HUES6 (cell line): ENCODE measurements around the gene CFAP92.

Source experiments
- H3K27ac ChIP-seq: 2 replicates; pipeline ENCODE4 v1.7.0; 2013; ENCODE audit warnings: low read depth, mild to moderate bottlenecking, low read length, inconsistent platforms
- H3K27me3 ChIP-seq: 2 replicates; pipeline ENCODE4 v1.6.1; 2013; ENCODE audit warnings: low read length; ENCODE audit not compliant: control insufficient read depth, insufficient read depth
- H3K36me3 ChIP-seq: 2 replicates; pipeline ENCODE4 v1.6.1; 2013; ENCODE audit warnings: low read length; ENCODE audit not compliant: control insufficient read depth, insufficient read depth
- H3K4me1 ChIP-seq: 2 replicates; pipeline ENCODE4 v1.6.1; 2013; ENCODE audit warnings: low read length; ENCODE audit not compliant: control insufficient read depth, insufficient read depth
- H3K4me3 ChIP-seq: 2 replicates; pipeline ENCODE4 v1.5.1; 2013; ENCODE audit warnings: low read depth, low read length
- H3K9ac ChIP-seq: one replicate; pipeline ENCODE4 v1.6.1; 2013; ENCODE audit warnings: mild to moderate bottlenecking, low read length
- H3K9me3 ChIP-seq: 2 replicates; pipeline ENCODE4 v1.6.1; 2013; ENCODE audit warnings: low read depth, low read length; ENCODE audit not compliant: control insufficient read depth, insufficient read depth

The CFAP92 gene

DNA sequence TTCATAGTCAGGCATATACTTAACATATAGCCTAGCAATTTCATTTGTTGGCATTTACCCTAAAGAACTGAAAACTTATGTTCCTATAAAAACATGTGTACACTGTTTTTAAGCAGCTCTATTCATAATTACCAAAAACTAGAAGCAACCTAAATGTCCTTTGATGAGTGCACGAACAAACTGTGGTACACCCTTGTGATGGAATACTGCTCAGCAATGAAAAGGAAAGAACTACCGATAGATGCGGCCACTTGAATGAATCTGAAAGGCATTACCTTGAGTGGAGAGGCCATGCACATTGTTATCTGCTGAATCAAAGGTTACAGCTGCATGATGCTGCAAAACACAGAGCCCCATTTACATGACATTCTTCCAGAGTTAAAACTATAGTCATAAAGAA is 44.7 kb downstream of the CFAP92 start:
- no peaks in the 10 kb centered on the region for H3K4me1 ChIP-seq
- no peak overlapping the region for H3K4me3 ChIP-seq
- no peak overlapping the region for H3K27ac ChIP-seq
- H3K9me3 ChIP-seq: peaks cover 3% of the 10 kb centered on the region; the same call in 1 of the 2 replicates
- no peaks in the 10 kb centered on the region for H3K36me3 ChIP-seq
- no peaks in the 10 kb centered on the region for H3K27me3 ChIP-seq
- H3K9ac ChIP-seq: no peak overlapping the region

DNA sequence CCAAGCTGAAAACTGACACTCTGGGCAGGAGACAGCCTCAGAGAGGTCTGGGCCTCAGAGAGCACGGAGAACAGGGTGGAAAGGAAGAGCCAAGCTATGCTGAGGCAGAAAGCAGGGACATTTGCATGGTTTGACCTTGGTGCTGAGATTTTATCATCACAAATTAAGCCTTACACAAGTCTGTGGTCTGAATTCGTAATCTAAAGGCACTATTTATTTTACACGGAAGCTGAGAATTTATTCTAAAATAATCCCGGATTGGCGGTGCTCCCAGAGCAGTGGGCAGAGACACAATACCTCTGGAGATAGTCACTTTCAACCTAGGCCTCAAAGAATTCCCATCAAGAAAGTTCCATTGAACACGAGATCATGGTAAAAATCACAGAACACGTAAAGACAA is 47.5 kb downstream of the CFAP92 start:
- no peaks in the 10 kb centered on the region for H3K27me3 ChIP-seq
- H3K4me3 ChIP-seq: no peak overlapping the region
- no peaks in the 10 kb centered on the region for H3K9me3 ChIP-seq
- H3K9ac ChIP-seq: no peak overlapping the region
- H3K36me3 ChIP-seq: no peaks in the 10 kb centered on the region
- H3K27ac ChIP-seq: no peak overlapping the region
- no peaks in the 10 kb centered on the region for H3K4me1 ChIP-seq

GRCh38 chr3:128945878-128946175 is 48.0 kb downstream of the CFAP92 start:
- H3K4me3 ChIP-seq: no peak overlapping the region

DNA sequence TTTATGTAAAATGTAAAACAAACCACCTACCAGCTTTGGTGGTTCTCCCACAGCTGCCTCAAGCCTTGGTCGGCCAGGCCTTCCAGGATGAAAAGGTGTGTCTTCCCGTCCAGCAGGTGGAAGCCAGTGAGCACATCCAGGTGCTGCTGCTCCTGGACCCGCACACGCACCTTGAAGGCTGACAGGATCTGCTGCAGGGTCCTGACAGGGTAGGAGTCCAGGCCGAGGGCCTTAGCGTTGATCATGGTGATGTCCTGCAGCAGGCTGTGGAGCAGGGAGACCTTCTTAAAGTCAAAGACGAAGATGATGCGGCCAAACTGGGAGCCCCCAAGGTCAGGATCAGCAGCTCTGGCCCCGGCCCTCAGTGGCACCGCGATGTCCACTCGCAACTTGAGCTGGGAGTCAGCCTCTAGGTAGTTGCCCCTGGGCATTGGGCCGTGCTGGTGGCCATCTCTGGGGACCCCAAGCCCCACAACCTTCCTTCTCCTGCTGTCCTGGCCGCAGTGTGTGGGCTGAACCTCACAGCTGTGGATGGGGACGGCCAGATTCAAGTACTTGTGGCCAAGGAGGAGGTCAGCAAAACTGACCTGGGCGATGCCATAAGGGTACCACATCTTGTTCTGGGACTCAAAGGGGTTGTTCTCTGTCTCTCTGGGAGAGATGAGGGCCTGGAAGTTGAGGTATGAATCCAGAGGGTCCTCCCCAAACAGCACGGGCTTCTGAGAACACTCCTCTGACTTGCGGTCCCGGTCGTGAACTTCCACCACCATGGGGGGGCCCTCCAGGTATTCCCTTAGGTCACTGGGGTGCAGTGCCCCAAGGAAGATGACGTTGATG is 48.6 kb downstream of the CFAP92 start:
- Histone ChIP-seq H3K4me3 (no peak overlapping the region), H3K4me1 (no peaks in the 10 kb centered on the region), H3K9ac (no peak overlapping the region), H3K9me3 (no peaks in the 10 kb centered on the region), H3K27me3 (no peaks in the 10 kb centered on the region), H3K27ac (no peak overlapping the region), H3K36me3 (no peaks in the 10 kb centered on the region)

More at GRCh38 chr3:128945878-128946175, 48.0 kb downstream of the CFAP92 start:
- H3K9ac ChIP-seq: no peak overlapping the region
- no peaks in the 10 kb centered on the region for H3K4me1 ChIP-seq
- H3K27me3 ChIP-seq: no peaks in the 10 kb centered on the region
- no peak overlapping the region for H3K27ac ChIP-seq
- no peaks in the 10 kb centered on the region for H3K9me3 ChIP-seq
- no peaks in the 10 kb centered on the region for H3K36me3 ChIP-seq

DNA sequence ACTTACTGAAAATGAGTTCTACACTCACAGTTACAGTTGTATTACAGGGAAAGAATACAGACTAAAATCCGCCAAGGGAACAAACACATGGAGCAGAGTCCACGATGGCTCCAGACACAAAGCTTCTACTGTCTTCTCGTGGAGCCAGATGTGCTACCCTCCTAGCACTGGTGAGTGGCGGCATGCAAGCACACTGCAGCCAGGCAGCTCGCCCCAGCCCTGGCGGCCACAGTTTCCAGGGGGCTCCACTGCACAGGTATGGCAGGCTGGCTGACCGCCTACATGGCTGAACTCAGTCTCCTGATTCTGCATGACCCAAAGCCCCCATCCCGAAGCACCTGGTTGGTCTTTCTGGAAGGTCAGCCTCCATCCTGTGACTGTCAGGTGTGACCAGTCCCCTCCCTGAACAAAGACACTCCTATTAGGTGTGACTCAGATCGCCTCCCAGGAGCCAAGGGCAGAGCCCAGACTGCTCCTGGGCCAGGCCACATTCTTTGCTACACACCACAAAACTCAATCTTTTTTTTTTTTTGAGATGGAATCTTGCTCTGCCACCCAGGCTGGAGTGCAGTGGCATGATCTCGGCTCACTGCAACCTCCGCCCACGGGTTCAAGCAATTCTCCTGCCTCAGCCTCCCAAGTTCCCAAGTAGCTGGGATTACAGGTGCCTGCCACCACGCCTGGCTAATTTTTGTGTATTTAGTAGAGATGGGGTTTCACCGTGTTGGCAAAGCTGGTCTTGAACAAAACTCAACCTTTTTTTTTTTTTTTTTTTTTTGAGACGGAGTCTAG is 51.5 kb downstream of the CFAP92 start:
- H3K9me3 ChIP-seq: no peaks in the 10 kb centered on the region

GRCh38 chr3:128940252-128940651 is 53.6 kb downstream of the CFAP92 start:
- no peaks in the 10 kb centered on the region for H3K27me3 ChIP-seq
- no peaks in the 10 kb centered on the region for H3K9me3 ChIP-seq
- no peak overlapping the region for H3K9ac ChIP-seq
- no peak overlapping the region for H3K4me3 ChIP-seq
- H3K4me1 ChIP-seq: no peaks in the 10 kb centered on the region
- no peaks in the 10 kb centered on the region for H3K36me3 ChIP-seq
- H3K27ac ChIP-seq: no peak overlapping the region

More for the DNA sequence above, 51.5 kb downstream of the CFAP92 start:
- no peaks in the 10 kb centered on the region for H3K36me3 ChIP-seq
- H3K4me1 ChIP-seq: no peaks in the 10 kb centered on the region
- no peak overlapping the region for H3K27ac ChIP-seq
- no peak overlapping the region for H3K9ac ChIP-seq
- H3K27me3 ChIP-seq: no peaks in the 10 kb centered on the region
- H3K4me3 ChIP-seq: no peak overlapping the region

GRCh38 chr3:128936341-128936740 is 57.5 kb downstream of the CFAP92 start:
- Histone ChIP-seq H3K27me3 (peaks cover 4% of the 10 kb centered on the region; the same call in 1 of the 2 replicates), H3K9me3 (no peaks in the 10 kb centered on the region), H3K9ac (no peak overlapping the region), H3K4me3 (no peak overlapping the region), H3K27ac (no peak overlapping the region), H3K36me3 (no peaks in the 10 kb centered on the region), H3K4me1 (no peaks in the 10 kb centered on the region)

DNA sequence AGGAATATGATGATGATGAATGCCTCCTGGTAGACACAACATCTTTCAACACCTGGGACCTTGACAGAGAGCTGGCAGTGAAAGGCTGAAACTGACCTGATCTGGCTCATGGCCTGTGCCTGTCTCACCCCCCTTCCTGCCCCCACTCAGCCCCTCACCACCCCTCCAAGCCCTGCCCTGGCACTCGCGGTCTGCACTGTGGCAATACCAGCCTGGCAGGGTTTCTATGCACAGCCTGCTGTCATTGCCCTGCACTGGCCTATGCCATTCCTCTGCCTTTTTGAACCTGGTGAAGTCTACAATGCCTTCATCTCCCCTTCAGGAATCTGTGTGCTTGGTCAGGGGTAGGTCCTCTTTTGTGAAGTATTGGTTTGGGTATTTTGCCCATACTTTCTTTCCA is 58.0 kb downstream of the CFAP92 start:
- Histone ChIP-seq H3K9me3 (no peaks in the 10 kb centered on the region), H3K27me3 (peaks cover 4% of the 10 kb centered on the region; the same call in 1 of the 2 replicates), H3K36me3 (no peaks in the 10 kb centered on the region), H3K4me3 (no peak overlapping the region), H3K27ac (no peak overlapping the region), H3K9ac (no peak overlapping the region), H3K4me1 (no peaks in the 10 kb centered on the region)

GRCh38 chr3:128933922-128934253 is 60.0 kb downstream of the CFAP92 start:
- no peak overlapping the region for H3K9ac ChIP-seq
- no peak overlapping the region for H3K4me3 ChIP-seq
- peaks cover 4% of the 10 kb centered on the region; the same call in 1 of the 2 replicates for H3K27me3 ChIP-seq
- H3K27ac ChIP-seq: no peak overlapping the region
- H3K36me3 ChIP-seq: no peaks in the 10 kb centered on the region
- H3K9me3 ChIP-seq: peaks cover 7% of the 10 kb centered on the region; the same call in 1 of the 2 replicates
- no peaks in the 10 kb centered on the region for H3K4me1 ChIP-seq

DNA sequence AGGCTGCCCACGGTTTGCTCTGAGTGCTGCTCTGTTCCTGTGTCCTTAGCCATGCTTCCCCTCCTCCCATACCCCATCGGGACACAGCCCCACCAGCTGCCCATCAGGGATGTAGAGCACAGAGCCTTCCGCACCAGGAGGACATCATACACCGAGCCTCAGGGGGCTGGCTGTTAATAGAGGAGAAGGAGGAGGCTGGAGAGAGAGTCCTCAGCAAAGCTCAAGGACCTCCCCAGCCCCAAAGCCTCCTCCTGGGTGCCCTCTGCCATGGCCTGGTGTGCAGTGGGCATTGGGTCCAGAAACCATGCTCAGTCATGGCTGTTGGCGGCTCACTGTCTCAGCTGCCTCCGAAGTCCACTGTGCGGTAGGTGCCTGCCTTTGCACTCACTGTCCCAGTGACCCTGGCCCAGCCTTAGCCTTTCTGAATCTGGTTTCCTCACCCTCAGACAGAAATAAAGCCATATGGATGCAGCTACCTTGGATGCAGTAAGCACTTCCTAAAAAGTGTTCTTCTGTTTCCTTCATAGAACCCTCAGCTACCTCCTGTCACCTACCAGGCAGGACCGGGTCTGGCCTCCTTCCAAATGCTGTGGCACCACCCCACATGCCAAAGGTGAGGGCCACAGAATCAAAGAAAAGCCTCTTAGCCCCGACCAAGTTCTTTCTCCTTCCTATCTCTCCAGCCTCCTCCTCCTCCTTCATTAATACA is 60.5 kb downstream of the CFAP92 start:
- no peak overlapping the region for H3K4me3 ChIP-seq
- H3K9ac ChIP-seq: no peak overlapping the region
- peaks cover 4% of the 10 kb centered on the region; the same call in 1 of the 2 replicates for H3K27me3 ChIP-seq
- no peak overlapping the region for H3K27ac ChIP-seq
- H3K9me3 ChIP-seq: peaks cover 13% of the 10 kb centered on the region; the same call in 1 of the 2 replicates
- H3K36me3 ChIP-seq: no peaks in the 10 kb centered on the region
- H3K4me1 ChIP-seq: no peaks in the 10 kb centered on the region
